H9 (cell line): ENCODE data around the gene MYO10. TPM values are rescaled to one million over a fixed set of nuclear protein-coding genes. Genes with fewer than 3 reads are reported as not detected.
A peak's percentile ranks its signal among the peaks of the same experiment; 100 is the strongest.

ENCODE experiments used
- DNase-seq: peaks from one replicate; pipeline ENCODE4 v3.0.0-alpha.2; 2017
- H2AFZ ChIP-seq: one replicate; pipeline ENCODE4 v1.6.1; 2013; ENCODE audit warnings: mild to moderate bottlenecking, low read length, control low read depth, moderate library complexity
- H2AK5ac ChIP-seq: 2 replicates; pipeline ENCODE4 v1.6.1; 2013; ENCODE audit warnings: low read length, control low read depth, mixed read lengths; ENCODE audit not compliant: insufficient read length
- H2BK120ac ChIP-seq: one replicate; pipeline ENCODE4 v1.6.1; 2013; ENCODE audit warnings: low read depth, mild to moderate bottlenecking, low read length, control low read depth, inconsistent platforms; ENCODE audit not compliant: poor library complexity, severe bottlenecking
- H2BK12ac ChIP-seq: 2 replicates; pipeline ENCODE4 v1.6.1; 2013; ENCODE audit warnings: low read length, control low read depth, mixed read lengths, low read depth; ENCODE audit not compliant: insufficient read length
- H2BK15ac ChIP-seq: 2 replicates; pipeline ENCODE4 v1.6.1; 2013; ENCODE audit warnings: low read depth, low read length, control low read depth
- H2BK20ac ChIP-seq: one replicate; pipeline ENCODE4 v1.6.1; 2013; ENCODE audit warnings: low read depth, mild to moderate bottlenecking, low read length, control low read depth, inconsistent platforms; ENCODE audit not compliant: poor library complexity, severe bottlenecking
- H2BK5ac ChIP-seq: 2 replicates; pipeline ENCODE4 v1.6.1; 2013; ENCODE audit warnings: low read length, control low read depth, mixed read lengths; ENCODE audit not compliant: insufficient read length
- H3K14ac ChIP-seq: 2 replicates; pipeline ENCODE4 v1.6.1; 2013; ENCODE audit warnings: low read length, control low read depth; ENCODE audit not compliant: insufficient read depth
- H3K18ac ChIP-seq: 2 replicates; pipeline ENCODE4 v1.6.1; 2013; ENCODE audit warnings: low read depth, mild to moderate bottlenecking, mixed read lengths, low read length, control low read depth; ENCODE audit not compliant: insufficient read length
- H3K23ac ChIP-seq: 2 replicates; pipeline ENCODE4 v1.6.1; 2013; ENCODE audit warnings: low read length, control low read depth, mixed read lengths, low read depth; ENCODE audit not compliant: insufficient read length
- H3K23me2 ChIP-seq: 2 replicates; pipeline ENCODE4 v1.6.1; 2013; ENCODE audit warnings: low read depth, mild to moderate bottlenecking, mixed read lengths, low read length, control low read depth; ENCODE audit not compliant: insufficient read length, poor library complexity, severe bottlenecking
- H3K27ac ChIP-seq: 2 replicates; pipeline ENCODE4 v1.5.1; 2013; ENCODE audit warnings: low read length, control low read depth, mixed read lengths, low read depth; ENCODE audit not compliant: insufficient read length
- H3K27me3 ChIP-seq: 2 replicates; pipeline ENCODE4 v1.6.1; 2013; ENCODE audit warnings: low read length, control low read depth, inconsistent platforms; ENCODE audit not compliant: insufficient read depth
- H3K4ac ChIP-seq: 2 replicates; pipeline ENCODE4 v1.6.1; 2013; ENCODE audit warnings: low read depth, mild to moderate bottlenecking, control low read depth, inconsistent platforms, low read length, moderate library complexity
- H3K4me1 ChIP-seq: 2 replicates; pipeline ENCODE4 v1.6.1; 2013; ENCODE audit warnings: low read length, control low read depth, inconsistent platforms; ENCODE audit not compliant: insufficient read depth
- H3K4me2 ChIP-seq: 2 replicates; pipeline ENCODE4 v1.6.1; 2013; ENCODE audit warnings: low read length, control low read depth, mixed read lengths; ENCODE audit not compliant: insufficient read length, insufficient read depth
- H3K56ac ChIP-seq: 2 replicates; pipeline ENCODE4 v1.6.1; 2013; ENCODE audit warnings: low read depth, mild to moderate bottlenecking, mixed read lengths, low read length, control low read depth; ENCODE audit not compliant: insufficient read length
- H3K79me1 ChIP-seq: 2 replicates; pipeline ENCODE4 v1.6.1; 2013; ENCODE audit warnings: low read depth, mild to moderate bottlenecking, moderate library complexity, low read length, control low read depth, inconsistent platforms; ENCODE audit not compliant: insufficient read depth, poor library complexity, severe bottlenecking
- H3K79me2 ChIP-seq: 2 replicates; pipeline ENCODE4 v1.6.1; 2013; ENCODE audit warnings: low read length, control low read depth, inconsistent platforms; ENCODE audit not compliant: insufficient read depth
- H3K9ac ChIP-seq: 2 replicates; pipeline ENCODE4 v1.6.1; 2013; ENCODE audit warnings: low read length, control low read depth, mixed read lengths; ENCODE audit not compliant: insufficient read length; ENCODE audit errors: extremely low read depth
- H3K9me3 ChIP-seq: one replicate; pipeline ENCODE4 v1.6.1; 2013; ENCODE audit warnings: low read depth, low read length, inconsistent platforms; ENCODE audit not compliant: control insufficient read depth
- H3T11ph ChIP-seq: one replicate; pipeline ENCODE4 v1.6.1; 2013; ENCODE audit warnings: mild to moderate bottlenecking, low read length, control low read depth, inconsistent platforms
- H4K20me1 ChIP-seq: one replicate; pipeline ENCODE4 v1.6.1; 2013; ENCODE audit not compliant: control insufficient read depth, insufficient read length, insufficient read depth
- H4K5ac ChIP-seq: 2 replicates; pipeline ENCODE4 v1.6.1; 2013; ENCODE audit warnings: low read depth, mild to moderate bottlenecking, mixed read lengths, low read length, control low read depth; ENCODE audit not compliant: insufficient read length
- H4K8ac ChIP-seq: replicated peaks from 2 replicates; pipeline ENCODE4 v1.6.1; 2013; ENCODE audit warnings: low read length, control low read depth, mixed read lengths, low read depth; ENCODE audit not compliant: insufficient read length
- H4K91ac ChIP-seq: 2 replicates; pipeline ENCODE4 v1.6.1; 2013; ENCODE audit warnings: low read depth, mild to moderate bottlenecking, moderate library complexity, mixed read lengths, low read length, control low read depth; ENCODE audit not compliant: insufficient read length
- H3K27ac Mint-ChIP-seq, 3 experiments: 2 replicates in 2 of 3; 3 replicates in 1 of 3; pipeline ENCODE4 v1.8.0; 2020 to 2021; ENCODE audit warnings: mixed read lengths in 3 of 3, mild to moderate bottlenecking in 1 of 3, moderate library complexity in 1 of 3
- H3K27me3 Mint-ChIP-seq: 2 replicates; pipeline ENCODE4 v1.8.0; 2021; ENCODE audit warnings: low read depth, mild to moderate bottlenecking, moderate library complexity, mixed read lengths
- H3K36me3 Mint-ChIP-seq, 3 experiments: 2 replicates in 2 of 3; 3 replicates in 1 of 3; pipeline ENCODE4 v1.8.0; 2020 to 2021; ENCODE audit warnings: low read depth in 3 of 3, mixed read lengths in 3 of 3; ENCODE audit not compliant: insufficient read depth in 1 of 3
- H3K4me1 Mint-ChIP-seq, 2 experiments: 2 replicates each; pipeline ENCODE4 v1.8.0; 2020; ENCODE audit warnings: mixed read lengths in 2 of 2
- H3K4me3 Mint-ChIP-seq, 2 experiments: 2 replicates in 1 of 2; 3 replicates in 1 of 2; pipeline ENCODE4 v1.8.0; 2020 to 2021; ENCODE audit warnings: mild to moderate bottlenecking in 2 of 2, mixed read lengths in 2 of 2, moderate library complexity in 1 of 2
- H3K9me3 Mint-ChIP-seq, 2 experiments: 2 replicates in 1 of 2; 3 replicates in 1 of 2; pipeline ENCODE4 v1.8.0; 2020; ENCODE audit warnings: mild to moderate bottlenecking in 2 of 2, mixed read lengths in 2 of 2, moderate library complexity in 1 of 2
- CTCF ChIP-seq: fragments of 200-600 bp; sonication (generic); conservative IDR thresholded peaks from 3 replicates; pipeline ENCODE4 v1.8.0; 2021; ENCODE audit warnings: antibody characterized with exemption, mild to moderate bottlenecking
- WGBS: extraction: QIAGEN DNeasy Blood & Tissue Kit; methylation state at CpG from one replicate; pipeline ENCODE4 v1.1.7; 2013; ENCODE audit warnings: missing lambda C conversion rate, low lambda C conversion rate, mixed read lengths; ENCODE audit not compliant: insufficient read length; ENCODE audit errors: extremely low coverage; 5-methylcytosine and 5-hydroxymethylcytosine counted together
- total RNA-seq: library from RNA; stranded (reverse); gene quantifications from 2 replicates; pipeline ENCODE4 v1.2.1, GENCODE V29; 2021

MYO10 gene
- total RNA-seq, 1 experiment from 2014 or later, result 127 TPM

GRCh38 chr5:16866273-16866672 is 69.8 kb downstream of the MYO10 start:
- Histone ChIP-seq H4K20me1 (no peaks in the 10 kb centered on the region), H3K18ac (no peak overlapping the region), H3K9me3 (no peaks in the 10 kb centered on the region), H3K4me2 (no peak overlapping the region), H3T11ph (no peak overlapping the region), H4K5ac (no peak overlapping the region), H3K27me3 (no peaks in the 10 kb centered on the region), H3K23me2 (no peaks in the 10 kb centered on the region), H3K23ac (no peak overlapping the region), H3K56ac (no peak overlapping the region), H3K4me1 (peaks cover 27% of the 10 kb centered on the region), H4K8ac (no peak overlapping the region), H2BK120ac (no peak overlapping the region), H3K14ac (no peak overlapping the region), H3K79me2 (no peaks in the 10 kb centered on the region), H4K91ac (no peak overlapping the region), H2BK12ac (no peak overlapping the region), H2AFZ (no peak overlapping the region), H3K27ac (no peak overlapping the region), H2BK15ac (no peak overlapping the region), H3K4ac (no peak overlapping the region), H2BK5ac (no peak overlapping the region), H2BK20ac (no peak overlapping the region), H3K9ac (no peak overlapping the region), H2AK5ac (no peak overlapping the region), H3K79me1 (no peaks in the 10 kb centered on the region)
- no peak for DNase-seq
- no peaks in the 10 kb centered on the region for H3K27me3 Mint-ChIP-seq
- H3K9me3 Mint-ChIP-seq, result no peaks in the 10 kb centered on the region
- H3K36me3 Mint-ChIP-seq, result peaks cover 0 to 4% (median 0%) of the 10 kb centered on the region in 3 experiments; a peak in 2 of 7 replicates
- peaks cover 62 to 67% of the 10 kb centered on the region in 2 experiments for H3K4me1 Mint-ChIP-seq
- no peak for TF ChIP-seq CTCF
- peak overlapping the region in 2 of 3 experiments; percentile 68 to 71; a peak in 4 of 7 replicates for H3K27ac Mint-ChIP-seq
- no peak overlapping the region; a peak in 1 of 5 replicates for H3K4me3 Mint-ChIP-seq
- no CpG with 5 or more reads among the region's 4 CpGs for WGBS
